Ovary (tissue), 3 donors: ENCODE data around the gene ZPR1.

Experiments used
- CTCF ChIP-seq, 3 donors: fragments of 450-650 bp in 2 of 3; fragments of 200-600 bp in 1 of 3; IDR thresholded peaks; one replicate each; pipeline versions ENCODE4 v1.5.1 to v1.8.0; 2016 to 2022; ENCODE audit warnings: antibody characterized with exemption in 3 of 3, mild to moderate bottlenecking in 1 of 3
- POLR2A ChIP-seq: fragments of 450-650 bp; IDR thresholded peaks from one replicate; pipeline ENCODE4 v1.6.1; 2017; ENCODE audit warnings: antibody characterized with exemption, mild to moderate bottlenecking, moderate library complexity
- donor health status: DM: no; HTN: no; CAD: no.

GRCh38 chr11:116814502-116814901 lies 26.7 kb upstream of the ZPR1 start:
- TF ChIP-seq CTCF (IDR thresholded peaks at IDR 0.05) (no peak), POLR2A (no peak)
